HEK293 (cell line): ENCODE results near the gene TFR2.

Experiments
- ATF2 ChIP-seq: fragments of 450-650 bp; formaldehyde crosslinking; IDR thresholded peaks from 2 replicates; pipeline ENCODE4 v1.5.1; 2016; ENCODE audit warnings: missing biosample characterization, missing genetic modification characterization, low read depth
- BCL11B ChIP-seq: fragments of 450-650 bp; formaldehyde crosslinking; IDR thresholded peaks from 2 replicates; pipeline ENCODE4 v1.5.1; 2016; ENCODE audit warnings: low read depth, missing biosample characterization, missing genetic modification characterization
- KLF16 ChIP-seq: fragments of 450-650 bp; formaldehyde crosslinking; IDR thresholded peaks from 2 replicates; pipeline ENCODE4 v1.5.1; 2017; ENCODE audit warnings: missing biosample characterization, missing genetic modification characterization
- SALL2 ChIP-seq: fragments of 450-650 bp; formaldehyde crosslinking; IDR thresholded peaks from 2 replicates; pipeline ENCODE4 v1.5.0; 2017; ENCODE audit warnings: missing biosample characterization, mild to moderate bottlenecking, missing genetic modification characterization, borderline replicate concordance
- ZBTB11 ChIP-seq: fragments of 450-650 bp; formaldehyde crosslinking; conservative IDR thresholded peaks from 2 replicates; pipeline ENCODE4 v1.5.1; 2016; ENCODE audit warnings: low read depth, missing biosample characterization, missing genetic modification characterization
- ZBTB7A ChIP-seq: fragments of 450-650 bp; formaldehyde crosslinking; IDR thresholded peaks from 2 replicates; pipeline ENCODE4 v1.5.1; 2016; ENCODE audit warnings: low read depth, missing biosample characterization, missing genetic modification characterization
- ZBTB8A ChIP-seq: fragments of 450-650 bp; formaldehyde crosslinking; IDR thresholded peaks from 2 replicates; pipeline ENCODE4 v1.5.1; 2016; ENCODE audit warnings: missing biosample characterization, missing genetic modification characterization
- ZNF174 ChIP-seq: fragments of 450-650 bp; formaldehyde crosslinking; IDR thresholded peaks from 2 replicates; pipeline ENCODE4 v1.5.0; 2017; ENCODE audit warnings: missing biosample characterization, mild to moderate bottlenecking, missing genetic modification characterization
- ZNF302 ChIP-seq: fragments of 450-650 bp; formaldehyde crosslinking; IDR thresholded peaks from 2 replicates; pipeline ENCODE4 v1.5.1; 2016; ENCODE audit warnings: missing biosample characterization, missing genetic modification characterization, low read depth
- ZNF426 ChIP-seq: fragments of 450-650 bp; formaldehyde crosslinking; IDR thresholded peaks from 2 replicates; pipeline ENCODE4 v1.5.1; 2017; ENCODE audit warnings: missing biosample characterization, missing genetic modification characterization, mild to moderate bottlenecking, inconsistent platforms, moderate library complexity
- ZNF610 ChIP-seq: fragments of 450-650 bp; formaldehyde crosslinking; IDR thresholded peaks from 2 replicates; pipeline ENCODE4 v1.5.1; 2016; ENCODE audit warnings: missing biosample characterization, missing genetic modification characterization, borderline replicate concordance
- TF ChIP-seq, protein P1 (sequence below): fragments of 450-650 bp; formaldehyde crosslinking; IDR thresholded peaks from 2 replicates; pipeline ENCODE4 v1.5.1; 2016; ENCODE audit warnings: missing biosample characterization, missing genetic modification characterization
- TF ChIP-seq, protein P2 (sequence below): fragments of 450-650 bp; formaldehyde crosslinking; IDR thresholded peaks from 2 replicates; pipeline ENCODE4 v1.5.1; 2016; ENCODE audit warnings: missing biosample characterization, missing genetic modification characterization

DNA sequence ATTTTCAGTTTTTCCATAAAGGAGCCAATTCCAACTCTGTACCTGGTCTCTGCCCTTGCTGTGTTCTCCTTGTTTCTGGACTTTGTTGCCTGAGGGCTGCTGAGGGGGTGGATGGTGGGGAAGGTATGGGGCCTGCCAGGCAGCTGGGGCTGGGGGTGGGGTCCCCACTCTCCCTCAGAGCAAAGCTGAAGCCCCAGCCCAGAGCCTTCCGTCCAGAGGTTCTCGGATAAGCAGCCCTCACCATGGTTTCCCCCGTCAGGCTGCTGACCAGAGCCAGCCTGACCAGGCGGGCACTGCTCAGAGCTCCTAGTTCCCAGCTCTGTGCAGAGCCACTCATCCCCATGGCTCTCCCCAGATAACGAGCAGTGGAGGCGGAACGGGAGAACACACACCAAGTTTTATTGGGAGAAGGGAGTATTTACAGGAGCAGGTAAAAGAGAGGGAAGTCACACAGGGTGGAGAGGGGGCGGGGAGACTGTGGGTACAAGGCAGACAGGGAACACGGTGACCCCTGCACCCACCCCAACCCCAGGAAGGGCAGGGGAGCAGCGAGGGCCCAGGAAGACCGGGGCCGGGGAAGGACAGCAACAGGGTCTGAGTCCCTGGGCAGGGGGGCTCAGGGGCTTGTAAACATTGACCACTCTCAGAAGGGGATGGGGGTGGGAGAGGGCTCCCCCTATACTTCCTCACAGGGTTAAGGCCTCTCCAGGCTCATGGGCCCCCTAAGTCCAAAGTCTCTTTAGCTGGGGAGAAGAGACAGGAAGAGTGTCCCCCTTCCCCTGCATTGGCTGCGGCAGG, 38.0 kb upstream of the TFR2 start:
- TF ChIP-seq SALL2 (tag by site-specific recombination) (no peak), ZNF426 (no peak), ATF2 (tag by site-specific recombination) (no peak), ZNF610 (tag by site-specific recombination) (no peak), KLF16 (no peak), ZBTB11 (tag by site-specific recombination) (no peak), ZBTB8A (tag by site-specific recombination) (no peak), BCL11B (no peak), ZBTB7A (tag by site-specific recombination) (no peak), ZNF174 (tag by site-specific recombination) (no peak), ZNF302 (tag by site-specific recombination) (no peak)
- TF ChIP-seq, protein P1, sequence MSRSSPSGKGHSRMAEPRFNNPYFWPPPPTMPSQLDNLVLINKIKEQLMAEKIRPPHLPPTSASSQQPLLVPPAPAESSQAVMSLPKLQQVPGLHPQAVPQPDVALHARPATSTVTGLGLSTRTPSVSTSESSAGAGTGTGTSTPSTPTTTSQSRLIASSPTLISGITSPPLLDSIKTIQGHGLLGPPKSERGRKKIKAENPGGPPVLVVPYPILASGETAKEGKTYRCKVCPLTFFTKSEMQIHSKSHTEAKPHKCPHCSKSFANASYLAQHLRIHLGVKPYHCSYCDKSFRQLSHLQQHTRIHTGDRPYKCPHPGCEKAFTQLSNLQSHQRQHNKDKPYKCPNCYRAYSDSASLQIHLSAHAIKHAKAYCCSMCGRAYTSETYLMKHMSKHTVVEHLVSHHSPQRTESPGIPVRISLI (tag by site-specific recombination), result no peak
- TF ChIP-seq, protein P2, sequence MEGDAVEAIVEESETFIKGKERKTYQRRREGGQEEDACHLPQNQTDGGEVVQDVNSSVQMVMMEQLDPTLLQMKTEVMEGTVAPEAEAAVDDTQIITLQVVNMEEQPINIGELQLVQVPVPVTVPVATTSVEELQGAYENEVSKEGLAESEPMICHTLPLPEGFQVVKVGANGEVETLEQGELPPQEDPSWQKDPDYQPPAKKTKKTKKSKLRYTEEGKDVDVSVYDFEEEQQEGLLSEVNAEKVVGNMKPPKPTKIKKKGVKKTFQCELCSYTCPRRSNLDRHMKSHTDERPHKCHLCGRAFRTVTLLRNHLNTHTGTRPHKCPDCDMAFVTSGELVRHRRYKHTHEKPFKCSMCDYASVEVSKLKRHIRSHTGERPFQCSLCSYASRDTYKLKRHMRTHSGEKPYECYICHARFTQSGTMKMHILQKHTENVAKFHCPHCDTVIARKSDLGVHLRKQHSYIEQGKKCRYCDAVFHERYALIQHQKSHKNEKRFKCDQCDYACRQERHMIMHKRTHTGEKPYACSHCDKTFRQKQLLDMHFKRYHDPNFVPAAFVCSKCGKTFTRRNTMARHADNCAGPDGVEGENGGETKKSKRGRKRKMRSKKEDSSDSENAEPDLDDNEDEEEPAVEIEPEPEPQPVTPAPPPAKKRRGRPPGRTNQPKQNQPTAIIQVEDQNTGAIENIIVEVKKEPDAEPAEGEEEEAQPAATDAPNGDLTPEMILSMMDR (tag by site-specific recombination), result no peak
